IPS-NIHi7 (cell line): Measurements from ENCODE around the gene USP6NL.

Experiments used
- DNase-seq: peaks from one replicate; pipeline ENCODE4 v3.0.0; 2012; ENCODE audit warnings: mixed read lengths; ENCODE audit errors: extremely low spot score

Gene USP6NL

GRCh38 chr10:11479300-11479699 lies 132.2 kb downstream of the USP6NL start:
- DNase-seq = no peak

GRCh38 chr10:11478807-11479206 lies 132.6 kb downstream of the USP6NL start:
- DNase-seq = no peak

DNA sequence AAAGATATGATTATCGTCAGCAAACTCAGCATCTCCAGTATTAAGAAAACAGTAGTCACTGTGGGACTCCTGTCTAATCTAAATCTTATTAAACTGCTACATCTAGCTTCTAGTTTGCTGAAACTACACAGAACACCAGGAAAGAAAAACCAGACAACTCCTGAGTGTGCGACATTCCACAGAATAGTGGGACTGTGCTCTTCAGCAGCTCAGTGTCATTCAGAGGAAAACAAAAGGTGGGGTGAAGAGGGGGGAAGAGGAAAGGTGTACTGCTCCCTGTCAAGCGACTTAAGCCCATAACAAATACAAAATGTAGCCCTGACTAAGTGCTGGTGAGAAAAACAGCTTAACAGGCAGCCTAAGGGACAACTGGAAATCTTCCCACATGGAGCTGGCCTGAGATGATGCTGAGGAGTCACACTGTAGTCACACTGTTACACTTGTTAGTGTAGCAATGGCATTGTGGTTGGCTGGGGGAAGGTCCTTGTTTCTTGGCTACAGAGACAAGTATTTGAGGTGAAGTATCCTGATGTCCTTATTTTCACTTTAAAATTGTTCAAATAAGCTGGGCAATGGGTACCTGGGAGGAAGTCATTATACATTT lies 135.5 kb downstream of the USP6NL start:
- no peak for DNase-seq

GRCh38 chr10:11473128-11473760 lies 138.2 kb downstream of the USP6NL start:
- DNase-seq = peak; percentile 45

DNA sequence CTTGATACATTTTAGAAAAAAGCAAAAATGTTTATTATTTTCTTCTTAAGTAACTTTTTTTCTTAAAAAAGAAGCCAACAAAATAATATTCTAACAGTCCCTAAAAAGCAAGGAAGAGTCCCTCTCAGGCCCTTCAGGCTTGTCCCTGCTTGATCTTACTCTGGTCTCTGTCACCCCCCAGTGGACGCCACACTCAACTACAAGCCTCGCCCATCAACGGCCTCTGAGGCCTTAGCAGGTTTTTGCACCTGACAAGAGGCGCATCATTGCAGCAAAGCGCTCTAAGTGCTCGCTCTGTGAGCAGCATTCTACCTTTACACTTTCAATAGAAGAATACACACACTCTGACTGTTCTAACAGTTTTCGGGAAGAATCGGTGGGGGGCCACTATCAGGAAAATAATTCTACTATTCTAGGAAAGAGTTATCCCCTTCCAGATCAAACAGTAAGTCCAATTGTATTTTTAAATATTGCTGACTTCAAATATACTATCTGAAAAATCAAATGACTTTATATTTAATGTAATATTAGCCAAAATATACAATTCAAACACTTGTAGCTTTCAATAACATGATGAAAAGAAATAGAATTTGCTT lies 139.2 kb downstream of the USP6NL start:
- DNase-seq = peak; percentile 76

DNA sequence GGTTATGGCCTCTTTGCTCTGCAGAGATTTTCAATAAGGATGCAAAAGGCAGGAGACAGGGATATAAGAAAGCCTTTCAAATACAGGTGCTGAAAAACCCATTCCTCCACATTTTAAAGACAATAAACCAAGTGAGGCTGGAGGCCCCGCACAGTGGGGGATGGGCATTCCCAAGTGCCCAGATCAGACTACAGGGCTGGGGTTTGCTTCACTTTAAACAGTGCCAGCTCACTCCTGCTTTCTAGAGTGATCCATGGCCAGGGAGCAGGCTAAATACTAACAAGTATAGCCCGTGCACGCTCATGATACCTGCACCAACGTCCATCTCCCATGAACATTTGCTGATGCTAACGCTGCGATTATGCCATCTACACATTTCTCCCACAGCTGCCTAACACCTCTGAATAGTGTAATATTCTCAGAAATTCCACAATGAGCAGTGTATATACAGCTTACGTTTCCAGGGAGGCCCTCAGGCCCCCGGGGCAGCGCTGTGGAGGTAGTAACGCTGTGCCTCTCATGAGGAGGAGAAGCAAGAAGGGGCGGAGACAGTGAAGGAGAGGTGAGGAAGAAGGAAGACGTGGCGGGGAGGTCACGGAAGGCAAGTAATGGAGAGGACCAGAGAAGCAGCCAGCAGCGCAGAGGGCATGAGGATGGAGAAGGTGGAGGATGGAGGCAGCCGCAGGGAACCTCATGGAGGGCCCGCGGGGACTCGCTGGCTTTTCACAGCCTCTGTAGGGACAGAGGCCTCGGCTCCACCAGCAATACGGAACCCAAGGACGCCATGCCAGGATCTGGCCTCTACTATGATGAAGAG lies 141.7 kb downstream of the USP6NL start:
- DNase-seq = peak; percentile 38

GRCh38 chr10:11468126-11468742 lies 143.2 kb downstream of the USP6NL start:
- DNase-seq = no peak

- DNase-seq = no peak
Observed at GRCh38 chr10:11465406-11465805, 146.0 kb downstream of the USP6NL start.

GRCh38 chr10:11463111-11463510 lies 148.3 kb downstream of the USP6NL start:
- DNase-seq = no peak

DNA sequence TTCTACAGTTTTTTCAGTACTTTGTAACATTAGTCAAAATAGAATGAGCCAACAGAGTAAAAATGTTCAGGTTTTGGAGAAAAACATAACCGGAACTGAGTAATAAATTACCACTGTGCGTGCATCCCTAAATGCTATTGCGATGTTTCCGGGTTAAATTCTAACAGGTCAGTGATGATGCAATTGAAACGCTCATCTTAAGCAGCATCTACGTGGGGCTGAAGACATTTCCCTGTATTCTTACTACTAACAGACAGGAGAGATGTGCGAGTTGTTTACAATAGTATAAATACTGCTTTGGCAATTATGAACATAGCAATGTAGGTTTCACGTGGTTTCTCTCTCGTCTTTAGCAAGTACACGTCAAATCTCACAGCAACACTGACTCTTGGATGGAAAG lies 149.4 kb downstream of the USP6NL start:
- no peak for DNase-seq

- DNase-seq = no peak
Observed at GRCh38 chr10:11457336-11457735, 154.1 kb downstream of the USP6NL start.

DNA sequence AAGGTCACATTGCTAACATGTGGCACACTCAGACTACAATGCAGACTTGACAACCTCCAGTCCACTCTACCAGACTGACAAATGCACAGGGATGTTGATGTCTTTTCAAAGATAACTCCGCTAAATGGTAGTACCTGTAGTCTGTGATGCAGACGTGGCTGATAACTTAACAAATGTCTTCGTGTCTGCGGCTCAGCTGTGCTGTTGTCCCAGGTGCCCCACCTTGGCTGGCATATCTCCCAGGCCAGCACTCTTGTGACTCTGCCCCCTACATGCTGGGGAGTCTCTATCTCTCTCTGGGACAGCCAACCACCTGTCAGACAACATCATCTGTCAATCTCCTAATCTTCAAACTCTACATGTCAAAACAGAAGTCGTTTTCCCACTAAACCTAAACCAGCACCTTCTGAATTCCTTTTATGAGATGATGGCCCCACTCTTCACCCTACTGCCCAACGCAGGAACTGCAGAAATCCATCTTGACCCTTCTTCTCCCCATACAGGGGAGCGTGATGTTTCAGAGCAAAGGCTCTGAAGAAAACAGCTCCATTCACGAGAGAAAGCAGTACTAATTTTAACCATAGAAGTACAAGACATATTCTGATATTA lies 156.4 kb downstream of the USP6NL start:
- no peak for DNase-seq

- no peak for DNase-seq
Observed at GRCh38 chr10:11454160-11454559, 157.3 kb downstream of the USP6NL start.

GRCh38 chr10:11451640-11452260 lies 159.7 kb downstream of the USP6NL start:
- no peak for DNase-seq

- no peak for DNase-seq
Observed at GRCh38 chr10:11450427-11450826, 161.0 kb downstream of the USP6NL start.

GRCh38 chr10:11449761-11450160 lies 161.7 kb downstream of the USP6NL start:
- no peak for DNase-seq

- no peak for DNase-seq
Observed at GRCh38 chr10:11448545-11449244, 162.8 kb downstream of the USP6NL start.

DNA sequence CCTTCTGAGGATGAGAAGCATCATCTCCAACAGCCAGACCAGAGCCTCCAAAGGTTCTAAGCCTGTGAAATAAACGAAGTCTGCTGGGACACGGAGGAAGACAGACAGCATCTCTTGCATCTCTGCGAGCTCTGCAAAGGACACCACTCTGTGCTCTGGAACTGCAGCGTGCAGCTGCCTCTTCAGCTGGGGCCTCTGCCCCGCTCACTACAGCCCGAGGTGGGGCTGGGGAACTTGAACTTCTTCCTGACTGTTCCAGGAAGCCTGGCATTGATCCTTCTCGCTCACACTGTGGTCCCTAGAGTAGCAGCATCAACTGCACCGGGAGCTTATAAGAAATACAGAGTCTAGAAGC lies 163.3 kb downstream of the USP6NL start:
- no peak for DNase-seq

DNA sequence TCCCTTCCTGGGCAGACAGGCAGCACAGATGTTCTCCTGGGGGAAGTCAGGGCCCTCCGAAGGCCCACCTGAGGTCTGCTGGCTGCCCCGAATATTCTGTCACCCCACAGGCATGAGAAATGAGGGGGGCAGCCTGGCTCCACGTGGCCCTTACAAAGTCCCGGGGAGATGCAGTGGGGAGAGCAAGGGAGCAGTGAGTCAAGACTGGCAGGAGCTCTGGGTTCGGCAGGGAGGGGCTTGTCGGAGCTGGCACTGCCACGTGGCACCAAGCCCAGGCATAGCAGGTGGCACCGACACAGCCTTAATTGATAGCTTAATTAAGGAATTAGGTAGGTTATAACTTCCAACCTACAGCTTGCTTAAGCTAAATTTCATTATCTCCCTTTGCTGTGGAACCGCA lies 163.9 kb downstream of the USP6NL start:
- DNase-seq = no peak

DNA sequence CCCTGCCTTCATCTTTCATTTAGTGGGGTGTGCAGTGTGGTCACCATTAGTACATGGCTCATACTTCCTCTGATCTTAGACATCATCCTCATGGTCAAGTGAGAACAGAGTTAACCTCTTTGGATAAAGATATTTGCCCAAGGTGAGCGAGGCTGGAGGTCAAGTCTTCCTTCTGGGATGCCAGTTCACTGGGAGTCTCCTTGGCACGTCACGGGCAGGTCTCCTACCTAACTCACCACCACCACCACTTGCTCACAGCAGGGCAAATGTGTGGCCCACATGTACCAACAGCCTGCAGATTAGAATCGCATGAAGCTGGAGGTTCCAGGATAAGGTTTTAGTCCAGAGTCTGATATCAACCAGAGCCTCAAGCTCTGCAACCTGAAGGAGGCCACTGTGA lies 164.6 kb downstream of the USP6NL start:
- no peak for DNase-seq

DNA sequence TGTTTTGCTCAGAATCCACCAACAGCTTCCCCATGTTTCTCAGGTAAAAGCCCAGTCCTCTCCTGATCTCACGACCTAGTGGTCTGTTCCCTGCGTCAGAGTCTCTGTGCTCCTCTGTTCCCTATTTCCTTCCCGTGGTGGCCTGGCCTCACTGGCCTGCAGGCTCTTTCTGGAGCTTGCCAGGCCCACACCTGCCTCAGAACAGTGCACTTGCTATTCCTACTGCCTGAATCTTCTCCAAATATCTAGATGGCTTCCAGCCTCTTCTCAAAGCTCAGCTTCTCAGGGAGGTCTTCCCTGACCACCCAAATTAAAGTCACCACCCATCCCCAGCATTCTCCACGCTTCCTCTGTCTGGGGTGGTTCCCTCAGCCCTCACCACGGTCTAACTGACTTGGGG lies 165.3 kb downstream of the USP6NL start:
- no peak for DNase-seq
